ENCODE measurements around the gene HSPA2.
"Not testable (repeated sequence)": the region's sequence is repeated elsewhere in the genome, so short reads cannot be mapped to it uniquely, and the experiment has no call there.

The HSPA2 gene

DNA sequence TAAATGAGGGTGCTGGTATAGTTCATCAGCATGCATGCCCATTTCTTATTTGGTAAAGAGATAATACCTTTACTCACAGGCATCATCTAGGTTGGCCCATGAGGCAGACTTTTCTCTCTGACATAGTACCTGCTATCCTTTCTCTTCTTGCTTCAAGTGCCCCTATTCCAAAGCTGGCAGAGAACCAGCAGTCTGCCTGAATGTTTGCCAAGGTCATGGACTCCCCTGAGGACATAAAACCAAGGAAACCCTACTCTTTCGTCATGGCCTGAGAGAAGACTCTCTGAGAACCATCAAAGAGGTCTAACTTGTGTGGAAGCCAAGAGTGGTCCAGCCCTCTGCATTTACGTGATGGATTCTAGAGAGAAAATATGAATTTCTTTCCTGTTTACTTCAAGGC is 21.1 kb downstream of the HSPA2 start:
- no peak for DNase-seq (ENCODE audit: low read depth)
- TF ChIP-seq, protein P1, sequence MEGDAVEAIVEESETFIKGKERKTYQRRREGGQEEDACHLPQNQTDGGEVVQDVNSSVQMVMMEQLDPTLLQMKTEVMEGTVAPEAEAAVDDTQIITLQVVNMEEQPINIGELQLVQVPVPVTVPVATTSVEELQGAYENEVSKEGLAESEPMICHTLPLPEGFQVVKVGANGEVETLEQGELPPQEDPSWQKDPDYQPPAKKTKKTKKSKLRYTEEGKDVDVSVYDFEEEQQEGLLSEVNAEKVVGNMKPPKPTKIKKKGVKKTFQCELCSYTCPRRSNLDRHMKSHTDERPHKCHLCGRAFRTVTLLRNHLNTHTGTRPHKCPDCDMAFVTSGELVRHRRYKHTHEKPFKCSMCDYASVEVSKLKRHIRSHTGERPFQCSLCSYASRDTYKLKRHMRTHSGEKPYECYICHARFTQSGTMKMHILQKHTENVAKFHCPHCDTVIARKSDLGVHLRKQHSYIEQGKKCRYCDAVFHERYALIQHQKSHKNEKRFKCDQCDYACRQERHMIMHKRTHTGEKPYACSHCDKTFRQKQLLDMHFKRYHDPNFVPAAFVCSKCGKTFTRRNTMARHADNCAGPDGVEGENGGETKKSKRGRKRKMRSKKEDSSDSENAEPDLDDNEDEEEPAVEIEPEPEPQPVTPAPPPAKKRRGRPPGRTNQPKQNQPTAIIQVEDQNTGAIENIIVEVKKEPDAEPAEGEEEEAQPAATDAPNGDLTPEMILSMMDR (IDR thresholded peaks at IDR 0.05; ENCODE audit: low read length, missing control alignments), result no peak
- H3K4me3 ChIP-seq (replicated peaks; ENCODE audit: low read depth, low read length), result no peak overlapping the region

DNA sequence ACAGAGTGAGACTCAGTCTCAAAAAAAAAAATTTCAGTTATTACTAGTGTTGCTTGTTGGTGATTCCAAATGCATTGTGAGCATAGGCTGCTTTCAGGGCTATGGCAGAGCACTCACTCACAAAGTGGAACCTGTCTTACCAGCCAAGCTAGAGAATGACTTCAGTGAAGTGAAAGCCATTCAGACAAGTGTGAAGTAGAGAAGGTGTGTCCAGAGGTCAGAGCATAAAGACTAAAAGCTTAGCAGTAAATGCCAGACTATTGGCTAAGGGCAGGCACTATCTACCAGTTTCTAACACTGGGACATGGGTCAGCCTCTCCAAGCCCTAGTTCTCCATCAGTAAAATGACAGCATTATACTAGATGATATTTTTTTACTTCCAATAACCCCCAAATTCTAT is 21.9 kb downstream of the HSPA2 start:
- DNase-seq (ENCODE audit: low read depth), result no peak
- TF ChIP-seq, protein P1 (IDR thresholded peaks at IDR 0.05; ENCODE audit: low read length, missing control alignments), result no peak
- H3K4me3 ChIP-seq (replicated peaks; ENCODE audit: low read depth, low read length), result no peak overlapping the region

DNA sequence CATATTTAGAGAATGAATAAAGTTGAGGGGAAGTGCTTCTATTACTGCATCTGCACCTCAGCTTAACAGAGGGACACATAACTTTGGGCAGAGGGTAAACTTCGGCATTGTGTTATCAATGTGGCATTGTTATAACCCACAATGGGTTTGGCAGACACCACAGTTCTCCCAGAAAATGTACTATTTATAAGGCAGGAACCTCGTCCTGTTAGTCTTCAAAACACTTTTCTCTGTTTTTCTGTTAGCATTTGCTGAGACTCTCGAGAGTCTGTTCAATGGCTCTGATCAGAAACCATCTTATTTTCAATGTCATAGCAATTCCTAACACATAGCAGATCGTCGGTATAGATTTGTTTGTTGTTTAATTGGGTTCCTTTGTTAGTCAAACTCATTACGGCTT is 23.2 kb downstream of the HSPA2 start:
- DNase-seq (ENCODE audit: low read depth), result no peak
- TF ChIP-seq, protein P1 (IDR thresholded peaks at IDR 0.05; ENCODE audit: low read length, missing control alignments), result no peak
- H3K4me3 ChIP-seq (replicated peaks; ENCODE audit: low read depth, low read length), result no peak overlapping the region

DNA sequence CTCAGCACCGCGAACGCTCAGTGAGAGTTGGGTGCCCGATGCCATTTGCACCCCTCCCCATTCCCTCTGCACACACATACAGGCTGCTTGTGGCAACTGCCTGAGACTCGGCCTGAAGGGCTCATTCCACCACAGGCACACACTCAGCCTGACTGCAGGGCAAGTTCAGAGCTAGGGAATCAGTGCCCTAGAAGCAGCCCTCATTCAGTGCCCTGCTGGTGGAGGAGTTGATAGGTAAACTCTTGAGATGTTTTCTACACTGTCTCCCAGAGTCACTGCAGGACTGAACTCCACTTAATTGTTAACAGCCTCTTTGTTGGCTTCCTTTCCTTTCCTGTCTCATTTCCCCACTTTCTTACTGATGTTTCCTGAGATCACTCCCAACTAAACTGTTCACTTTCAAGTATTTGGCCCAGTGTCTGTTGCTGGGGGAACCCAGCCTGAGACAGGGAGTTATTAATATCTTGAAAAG is 26.1 kb downstream of the HSPA2 start:
- no peak overlapping the region for H3K4me3 ChIP-seq (replicated peaks; ENCODE audit: low read depth, low read length)
- TF ChIP-seq, protein P1 (IDR thresholded peaks at IDR 0.05; ENCODE audit: low read length, missing control alignments), result no peak
- DNase-seq (ENCODE audit: low read depth), result peak; percentile 40

DNA sequence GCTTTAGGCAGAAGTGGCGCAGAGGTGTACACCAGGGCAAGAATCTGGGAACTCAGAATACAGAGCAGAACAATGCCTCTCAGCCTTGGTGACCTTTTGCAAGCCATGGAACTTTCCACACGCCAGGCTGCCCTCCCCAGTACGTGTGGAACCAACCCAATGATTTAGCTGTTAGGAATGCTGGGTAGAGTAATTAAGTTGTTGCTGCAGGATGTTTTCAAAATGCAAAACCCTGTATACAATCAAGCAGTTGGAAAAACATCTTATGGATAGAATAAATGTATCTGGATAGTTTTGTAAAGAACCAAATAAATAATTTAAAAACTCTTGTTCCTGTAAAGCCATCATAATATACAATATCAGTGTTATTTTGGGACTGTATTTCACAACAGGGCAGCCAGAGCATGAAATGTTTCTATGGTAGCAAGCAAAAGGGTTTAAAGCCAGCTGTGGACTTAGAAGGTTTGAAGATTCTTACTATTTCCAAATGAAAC is 28.6 kb downstream of the HSPA2 start:
- TF ChIP-seq, protein P1 (IDR thresholded peaks at IDR 0.05; ENCODE audit: low read length, missing control alignments), result no peak
- peak; percentile 88 for DNase-seq (ENCODE audit: low read depth)
- H3K4me3 ChIP-seq (replicated peaks; ENCODE audit: low read depth, low read length), result no peak overlapping the region

DNA sequence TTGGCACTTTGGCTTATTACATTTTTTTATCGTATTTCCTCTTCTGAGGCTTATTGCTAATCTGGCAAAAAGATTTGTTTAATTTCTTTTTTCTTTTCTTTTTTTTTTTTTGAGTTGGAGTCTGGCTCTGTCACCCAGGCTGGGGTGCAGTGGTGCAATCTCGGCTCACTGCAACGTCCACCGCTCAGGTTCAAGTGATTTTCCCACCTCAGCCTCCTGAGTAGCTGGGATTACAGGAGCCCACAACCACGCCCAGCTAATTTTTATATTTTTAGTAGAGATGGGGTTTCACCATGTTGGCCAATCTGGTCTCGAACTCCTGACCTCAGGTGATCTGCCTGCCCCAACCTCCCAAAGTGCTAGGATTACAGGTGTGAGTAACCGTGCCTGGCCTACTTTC is 29.1 kb downstream of the HSPA2 start:
- DNase-seq (ENCODE audit: low read depth); H3K4me3 ChIP-seq (replicated peaks; ENCODE audit: low read depth, low read length): not testable (repeated sequence)

DNA sequence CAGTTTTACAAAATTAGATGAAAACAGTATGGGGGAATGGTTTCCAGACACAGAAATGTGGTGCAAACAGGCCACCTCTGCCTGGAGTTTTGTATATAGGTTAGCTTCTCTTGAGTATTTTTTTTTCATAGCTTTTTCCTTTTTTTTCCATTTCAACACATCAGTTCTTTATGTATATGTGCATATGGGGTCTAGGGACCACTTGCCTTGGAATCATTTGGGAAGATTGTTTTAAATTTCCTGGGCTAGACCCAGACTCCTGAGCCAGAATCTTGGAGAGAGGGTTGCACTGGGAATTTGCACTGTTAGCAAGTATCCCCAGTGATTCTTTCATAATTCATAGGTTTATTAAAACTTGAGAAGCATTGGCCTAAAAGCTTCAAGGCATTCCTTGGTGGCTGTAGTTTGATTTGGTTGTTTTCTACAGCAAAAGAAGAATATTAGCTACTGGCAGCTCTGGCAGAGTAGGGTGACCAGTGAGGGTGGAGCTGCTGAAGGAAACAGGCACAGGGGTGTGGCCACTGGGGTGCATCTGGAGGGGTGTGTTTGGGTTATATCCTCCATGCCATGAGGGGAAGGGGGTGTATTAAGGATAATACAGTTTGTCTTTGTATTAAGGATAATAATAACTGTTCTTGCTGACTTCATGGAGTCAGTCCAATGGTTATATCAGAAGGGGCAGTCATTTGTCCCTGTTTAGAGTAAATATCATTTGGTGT is 32.0 kb downstream of the HSPA2 start:
- DNase-seq (ENCODE audit: low read depth), result no peak
- H3K4me3 ChIP-seq (replicated peaks; ENCODE audit: low read depth, low read length), result no peak overlapping the region
- TF ChIP-seq, protein P1 (IDR thresholded peaks at IDR 0.05; ENCODE audit: low read length, missing control alignments), result no peak

Measured in fibroblast of pulmonary artery (primary cell).